ENCODE measurements around the gene SPATA16. TPM values are rescaled to one million over a fixed set of nuclear protein-coding genes. Genes with fewer than 3 reads are reported as not detected.

Gene SPATA16
- total and polyA plus RNA-seq, 8 donors, result not detected

DNA sequence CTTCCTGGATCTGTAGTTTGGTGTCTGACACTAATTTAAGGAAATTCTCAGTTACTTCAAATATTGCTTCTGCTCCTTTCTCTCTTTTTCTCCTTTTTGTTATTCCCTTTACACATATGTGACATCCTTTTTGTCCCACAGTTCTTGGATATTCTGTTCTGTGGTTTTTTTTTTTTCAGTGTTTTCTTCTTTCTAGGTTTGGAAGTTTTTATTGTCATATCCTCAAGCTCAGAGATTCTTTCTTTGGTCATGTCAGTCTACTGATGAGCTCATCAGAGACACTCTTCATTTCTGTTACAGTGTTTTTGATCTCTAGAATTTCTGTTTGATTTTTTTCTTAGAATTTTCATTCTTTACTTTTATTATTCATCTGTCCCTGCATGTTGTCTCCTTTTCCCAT is 140.5 kb downstream of the SPATA16 start:
- H3K9me3 ChIP-seq, result no peaks in the 10 kb centered on the region
- H3K4me3 ChIP-seq, result no peak overlapping the region
- ATAC-seq (no peak), DNase-seq (no peak)
- H3K27ac ChIP-seq, result no peak overlapping the region
- TF ChIP-seq, protein P1, sequence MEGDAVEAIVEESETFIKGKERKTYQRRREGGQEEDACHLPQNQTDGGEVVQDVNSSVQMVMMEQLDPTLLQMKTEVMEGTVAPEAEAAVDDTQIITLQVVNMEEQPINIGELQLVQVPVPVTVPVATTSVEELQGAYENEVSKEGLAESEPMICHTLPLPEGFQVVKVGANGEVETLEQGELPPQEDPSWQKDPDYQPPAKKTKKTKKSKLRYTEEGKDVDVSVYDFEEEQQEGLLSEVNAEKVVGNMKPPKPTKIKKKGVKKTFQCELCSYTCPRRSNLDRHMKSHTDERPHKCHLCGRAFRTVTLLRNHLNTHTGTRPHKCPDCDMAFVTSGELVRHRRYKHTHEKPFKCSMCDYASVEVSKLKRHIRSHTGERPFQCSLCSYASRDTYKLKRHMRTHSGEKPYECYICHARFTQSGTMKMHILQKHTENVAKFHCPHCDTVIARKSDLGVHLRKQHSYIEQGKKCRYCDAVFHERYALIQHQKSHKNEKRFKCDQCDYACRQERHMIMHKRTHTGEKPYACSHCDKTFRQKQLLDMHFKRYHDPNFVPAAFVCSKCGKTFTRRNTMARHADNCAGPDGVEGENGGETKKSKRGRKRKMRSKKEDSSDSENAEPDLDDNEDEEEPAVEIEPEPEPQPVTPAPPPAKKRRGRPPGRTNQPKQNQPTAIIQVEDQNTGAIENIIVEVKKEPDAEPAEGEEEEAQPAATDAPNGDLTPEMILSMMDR (IDR thresholded peaks at IDR 0.05), result no peak
- H3K27me3 ChIP-seq, result no peaks in the 10 kb centered on the region
- no peaks in the 10 kb centered on the region for H3K4me1 ChIP-seq
- intact Hi-C loops (cut with DNase I), result no loop called here
- no peaks in the 10 kb centered on the region for H3K36me3 ChIP-seq

DNA sequence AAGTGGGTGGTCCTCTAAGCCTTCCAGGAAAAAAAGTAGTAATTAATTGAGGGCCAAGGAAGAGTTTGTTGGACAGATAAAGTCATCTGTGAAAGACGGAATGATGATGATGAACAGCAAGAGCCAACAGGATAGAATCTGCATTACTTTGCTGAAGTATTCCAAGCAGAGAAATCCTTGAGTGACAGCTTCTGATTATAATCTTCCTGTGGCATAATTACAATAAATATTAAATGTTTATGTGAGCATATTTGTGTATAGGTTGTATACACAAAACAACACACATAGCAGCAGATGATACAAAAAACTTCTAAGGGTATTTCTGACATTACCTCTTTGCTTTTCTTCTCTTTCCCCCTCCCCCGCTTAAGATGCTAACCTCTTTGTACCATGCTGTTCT is 147.6 kb downstream of the SPATA16 start:
- H3K4me3 ChIP-seq, result no peak overlapping the region
- no peaks in the 10 kb centered on the region for H3K27me3 ChIP-seq
- H3K4me1 ChIP-seq, result no peaks in the 10 kb centered on the region
- no peak for DNase-seq
- no peaks in the 10 kb centered on the region for H3K36me3 ChIP-seq
- H3K9me3 ChIP-seq, result no peaks in the 10 kb centered on the region
- TF ChIP-seq, protein P1 (IDR thresholded peaks at IDR 0.05), result no peak
- ATAC-seq, result no peak
- intact Hi-C loops (cut with DNase I), result no loop called here
- no peak overlapping the region for H3K27ac ChIP-seq

DNA sequence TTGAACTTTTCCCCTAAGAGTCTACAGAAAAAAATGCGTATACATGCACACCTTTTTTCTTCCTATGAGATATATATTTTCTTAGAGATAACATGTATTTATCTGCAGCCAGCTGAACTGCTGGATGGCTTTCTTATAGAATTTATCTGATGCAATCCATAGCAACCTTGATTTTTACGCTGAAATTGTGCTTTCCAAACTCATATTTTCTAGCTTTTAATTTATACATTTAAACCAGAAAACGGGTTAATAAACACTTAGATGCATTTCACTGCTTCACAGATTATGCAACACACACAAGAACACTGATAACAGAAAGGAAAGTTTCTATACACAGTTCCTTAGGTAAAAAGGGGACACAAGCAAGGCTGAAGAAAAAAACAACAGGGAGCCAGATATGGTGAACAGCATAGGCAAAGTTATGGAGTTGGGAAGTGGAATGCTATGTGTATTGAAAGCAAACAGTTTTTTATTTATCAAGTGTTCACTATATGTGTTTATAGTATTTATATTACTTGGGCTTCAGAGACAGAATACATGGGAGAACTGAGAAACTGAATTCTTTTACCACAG is 149.5 kb downstream of the SPATA16 start:
- ATAC-seq (no peak), DNase-seq (no peak)
- Histone ChIP-seq H3K4me3 (no peak overlapping the region), H3K36me3 (no peaks in the 10 kb centered on the region), H3K27ac (no peak overlapping the region), H3K27me3 (no peaks in the 10 kb centered on the region), H3K4me1 (no peaks in the 10 kb centered on the region), H3K9me3 (no peaks in the 10 kb centered on the region)
- intact Hi-C loops (cut with DNase I), result no loop called here
- TF ChIP-seq, protein P1 (IDR thresholded peaks at IDR 0.05), result no peak

DNA sequence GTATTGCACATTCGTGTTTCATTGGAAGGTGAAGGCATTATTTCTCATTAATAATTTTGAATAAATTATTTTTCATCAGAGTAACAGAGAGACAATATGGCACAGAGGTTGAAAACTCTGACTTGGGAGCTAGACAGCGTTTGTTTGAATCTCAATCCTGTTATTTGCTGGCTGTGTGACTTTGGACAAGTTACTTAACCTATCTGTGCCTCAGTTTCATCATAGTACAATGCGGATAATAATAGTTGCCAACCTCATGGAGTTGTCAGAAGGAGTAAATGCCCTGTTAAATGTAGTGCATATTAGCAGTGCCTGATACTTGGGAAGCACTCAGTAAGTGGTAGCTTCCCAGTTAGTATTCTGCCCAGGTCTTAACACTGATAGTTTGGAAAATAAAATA is 151.7 kb downstream of the SPATA16 start:
- no peak overlapping the region for H3K4me3 ChIP-seq
- H3K27ac ChIP-seq, result no peak overlapping the region
- H3K27me3 ChIP-seq, result no peaks in the 10 kb centered on the region
- no peaks in the 10 kb centered on the region for H3K36me3 ChIP-seq
- DNase-seq (no peak), ATAC-seq (no peak)
- no peaks in the 10 kb centered on the region for H3K4me1 ChIP-seq
- TF ChIP-seq, protein P1 (IDR thresholded peaks at IDR 0.05), result no peak
- no peaks in the 10 kb centered on the region for H3K9me3 ChIP-seq
- intact Hi-C loops (cut with DNase I), result no loop called here

DNA sequence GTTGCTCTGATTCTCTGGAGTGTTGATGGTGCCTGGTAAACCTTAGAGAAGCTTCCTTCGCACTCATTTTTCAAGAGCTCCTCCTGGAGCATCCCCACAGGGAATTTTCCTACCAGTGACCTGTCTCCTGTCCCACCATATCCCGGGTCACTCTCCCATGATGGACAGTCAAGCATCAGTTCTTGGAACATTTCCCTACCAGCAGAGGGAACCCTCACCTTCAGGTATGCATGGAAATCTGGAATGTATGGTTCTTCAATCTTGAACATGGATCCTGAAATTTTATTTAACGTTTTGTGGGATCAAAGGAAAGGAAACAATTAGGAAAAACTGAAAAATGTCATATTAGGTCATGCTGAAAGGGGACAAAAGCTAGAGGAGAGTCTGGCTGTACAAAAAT is 153.8 kb downstream of the SPATA16 start:
- Histone ChIP-seq H3K36me3 (no peaks in the 10 kb centered on the region), H3K4me3 (no peak overlapping the region), H3K27ac (no peak overlapping the region), H3K4me1 (no peaks in the 10 kb centered on the region), H3K9me3 (no peaks in the 10 kb centered on the region), H3K27me3 (no peaks in the 10 kb centered on the region)
- TF ChIP-seq, protein P1 (IDR thresholded peaks at IDR 0.05), result no peak
- intact Hi-C loops (cut with DNase I), result no loop called here
- DNase-seq (no peak), ATAC-seq (no peak)
